Caco-2 (cell line): ENCODE measurements around the gene TAAR8. TPM values are rescaled to one million over a fixed set of nuclear protein-coding genes. Genes with fewer than 3 reads are reported as not detected.
"Not testable (repeated sequence)": the region's sequence is repeated elsewhere in the genome, so short reads cannot be mapped to it uniquely, and the experiment has no call there.

Experiments used
- BruUV-seq: library from RNA; stranded (reverse); fragments of 400-500 nt; replicated peaks from 2 replicates; lab custom pipeline; 2021; lab: Mats Ljungman, UMichigan
- CTCF ChIA-PET: fragments of 300-600 bp; sonication (Branson Sonifier 250); formaldehyde crosslinking; loops from one replicate; lab custom pipeline; 2022; ENCODE audit warnings: antibody characterized with exemption; lab: Charles Lee
- POLR2A ChIA-PET: fragments of 300-600 bp; sonication (Branson Sonifier 250); formaldehyde crosslinking; loops from one replicate; lab custom pipeline; 2022; ENCODE audit warnings: antibody characterized with exemption; lab: Charles Lee
- DNase-seq, 2 experiments: peaks; one replicate each; pipeline versions ENCODE4 v3.0.0 to v3.0.0-alpha.2; 2020 to 2022
- H3K27me3 ChIP-seq: replicated peaks from 2 replicates; pipeline ENCODE4 v1.6.0; 2011; ENCODE audit warnings: low read length; ENCODE audit not compliant: control insufficient read depth, insufficient read depth
- H3K36me3 ChIP-seq: 2 replicates; pipeline ENCODE4 v1.5.1; 2011; ENCODE audit warnings: low read length; ENCODE audit not compliant: control insufficient read depth, insufficient read depth
- H3K4me1 ChIP-seq: fragments of 250-450 bp; sonication (Bioruptor Pico); 2 replicates; pipeline ENCODE4 v1.5.1; 2020; ENCODE audit warnings: mild to moderate bottlenecking
- H3K4me3 ChIP-seq: 2 replicates; pipeline ENCODE4 v1.5.1; 2011; ENCODE audit warnings: low read depth, mild to moderate bottlenecking, control low read depth, low read length
- H3K9me3 ChIP-seq: fragments of 250-450 bp; sonication (Bioruptor Pico); 2 replicates; pipeline ENCODE4 v1.5.1; 2020; ENCODE audit warnings: mild to moderate bottlenecking, moderate library complexity
- H3K27ac Mint-ChIP-seq: one replicate; pipeline ENCODE4 v1.8.0; 2022; ENCODE audit warnings: mixed read lengths; ENCODE audit not compliant: unreplicated experiment
- H3K27me3 Mint-ChIP-seq: one replicate; pipeline ENCODE4 v1.8.0; 2022; ENCODE audit warnings: mixed read lengths; ENCODE audit not compliant: insufficient read depth, unreplicated experiment
- H3K36me3 Mint-ChIP-seq: one replicate; pipeline ENCODE4 v1.8.0; 2022; ENCODE audit warnings: mild to moderate bottlenecking, mixed read lengths; ENCODE audit not compliant: insufficient read depth, unreplicated experiment
- H3K4me1 Mint-ChIP-seq: one replicate; pipeline ENCODE4 v1.8.0; 2022; ENCODE audit warnings: low read depth, mixed read lengths; ENCODE audit not compliant: unreplicated experiment
- H3K4me3 Mint-ChIP-seq: one replicate; pipeline ENCODE4 v1.8.0; 2022; ENCODE audit warnings: mild to moderate bottlenecking, moderate library complexity, mixed read lengths; ENCODE audit not compliant: unreplicated experiment
- H3K9me3 Mint-ChIP-seq: one replicate; pipeline ENCODE4 v1.8.0; 2022; ENCODE audit warnings: mixed read lengths; ENCODE audit not compliant: unreplicated experiment
- intact Hi-C: fragments of 100-400 bp; cut with micrococcal nuclease; formaldehyde crosslinking; loops from one replicate; pipeline ENCODE4 v1.10.0; 2022; ENCODE audit not compliant: unreplicated experiment
- total RNA-seq: library from RNA; stranded (reverse); gene quantifications from 2 replicates; pipeline ENCODE4 v1.2.3, GENCODE V29; 2022
- TF ChIP-seq, protein P1 (sequence below), 2 experiments: fragments of 200-600 bp in 1 of 2; IDR thresholded peaks; 1 replicate in 1 of 2; 2 replicates in 1 of 2; pipeline versions ENCODE4 v1.5.1 to v1.8.0; 2011 to 2022; ENCODE audit warnings: antibody characterized with exemption in 1 of 2, control low read depth in 1 of 2, inconsistent platforms in 1 of 2, low read depth in 1 of 2, low read length in 1 of 2, mild to moderate bottlenecking in 1 of 2, moderate library complexity in 1 of 2; ENCODE audit not compliant: insufficient read depth in 1 of 2, severe bottlenecking in 1 of 2, unreplicated experiment in 1 of 2

The TAAR8 gene
- total RNA-seq, 1 experiment from 2014 or later, result not detected

DNA sequence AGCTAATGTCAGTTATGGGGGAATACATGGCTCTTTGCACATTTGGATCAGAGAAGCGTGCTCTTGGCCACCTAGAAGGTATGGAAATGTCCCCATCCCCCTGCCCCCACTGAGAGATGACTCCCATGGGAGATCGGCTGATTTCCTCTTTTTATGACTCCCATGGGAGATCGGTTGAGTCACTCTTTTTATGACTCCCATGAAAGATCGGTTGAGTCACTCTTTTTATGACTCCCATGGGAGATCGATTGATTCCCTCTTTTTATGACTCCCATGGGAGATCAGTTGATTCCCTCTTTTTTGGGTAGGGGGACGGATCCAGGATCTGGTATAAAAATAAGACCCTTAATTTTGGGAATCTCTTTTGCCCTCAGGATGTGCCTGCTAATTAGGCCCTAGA, 24.7 kb upstream of the TAAR8 start:
- DNase-seq, result no peak
- no peak overlapping the region for H3K4me3 Mint-ChIP-seq
- H3K4me1 Mint-ChIP-seq, result no peaks in the 10 kb centered on the region
- no TSS peak for BruUV-seq
- H3K27me3 Mint-ChIP-seq, result no peaks in the 10 kb centered on the region
- CTCF ChIA-PET, result no interaction called here
- H3K9me3 Mint-ChIP-seq, result no peaks in the 10 kb centered on the region
- no peaks in the 10 kb centered on the region for H3K9me3 ChIP-seq
- H3K27me3 ChIP-seq, result no peaks in the 10 kb centered on the region
- no peak overlapping the region for H3K27ac Mint-ChIP-seq
- POLR2A ChIA-PET, result no interaction called here
- no peak overlapping the region for H3K4me3 ChIP-seq
- H3K36me3 Mint-ChIP-seq, result no peaks in the 10 kb centered on the region
- intact Hi-C loops, result no loop called here
- TF ChIP-seq, protein P1, sequence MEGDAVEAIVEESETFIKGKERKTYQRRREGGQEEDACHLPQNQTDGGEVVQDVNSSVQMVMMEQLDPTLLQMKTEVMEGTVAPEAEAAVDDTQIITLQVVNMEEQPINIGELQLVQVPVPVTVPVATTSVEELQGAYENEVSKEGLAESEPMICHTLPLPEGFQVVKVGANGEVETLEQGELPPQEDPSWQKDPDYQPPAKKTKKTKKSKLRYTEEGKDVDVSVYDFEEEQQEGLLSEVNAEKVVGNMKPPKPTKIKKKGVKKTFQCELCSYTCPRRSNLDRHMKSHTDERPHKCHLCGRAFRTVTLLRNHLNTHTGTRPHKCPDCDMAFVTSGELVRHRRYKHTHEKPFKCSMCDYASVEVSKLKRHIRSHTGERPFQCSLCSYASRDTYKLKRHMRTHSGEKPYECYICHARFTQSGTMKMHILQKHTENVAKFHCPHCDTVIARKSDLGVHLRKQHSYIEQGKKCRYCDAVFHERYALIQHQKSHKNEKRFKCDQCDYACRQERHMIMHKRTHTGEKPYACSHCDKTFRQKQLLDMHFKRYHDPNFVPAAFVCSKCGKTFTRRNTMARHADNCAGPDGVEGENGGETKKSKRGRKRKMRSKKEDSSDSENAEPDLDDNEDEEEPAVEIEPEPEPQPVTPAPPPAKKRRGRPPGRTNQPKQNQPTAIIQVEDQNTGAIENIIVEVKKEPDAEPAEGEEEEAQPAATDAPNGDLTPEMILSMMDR (IDR thresholded peaks at IDR 0.05; ENCODE audit: insufficient read depth in 1 of 2, low read depth in 1 of 2, low read length in 1 of 2, severe bottlenecking in 1 of 2, unreplicated experiment in 1 of 2), result no peak
- H3K36me3 ChIP-seq, result no peaks in the 10 kb centered on the region
- no peaks in the 10 kb centered on the region for H3K4me1 ChIP-seq

DNA sequence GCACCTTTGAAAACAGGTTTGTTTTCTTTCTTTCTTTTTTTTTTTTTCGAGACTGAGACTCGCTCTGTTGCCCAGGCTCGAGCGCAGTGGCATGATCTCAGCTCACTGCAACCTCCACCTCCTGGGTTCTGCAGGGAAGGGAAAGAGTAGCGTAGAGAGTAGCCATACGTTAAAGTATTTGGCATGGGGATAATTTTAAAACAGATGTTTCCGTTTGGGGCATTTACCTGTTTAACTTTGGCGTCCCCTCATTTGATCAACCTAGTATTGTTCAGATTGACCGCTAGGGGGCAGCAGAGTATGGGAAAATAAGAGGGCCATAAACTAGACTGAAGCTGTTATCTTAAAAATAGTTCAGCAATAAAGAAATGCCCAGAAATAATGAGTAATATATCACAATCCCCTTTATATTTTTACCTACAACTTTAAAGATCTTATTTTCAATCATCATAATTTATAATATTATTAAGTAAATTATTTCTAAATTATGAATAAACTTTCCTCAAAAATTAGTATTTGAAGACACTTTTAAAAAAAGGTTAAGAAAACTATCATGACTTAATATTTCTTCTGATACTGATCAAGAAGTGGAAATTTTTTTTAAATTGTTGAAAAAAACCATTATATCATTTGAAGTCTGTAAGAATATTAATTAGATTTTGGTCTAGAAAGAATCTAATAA, 22.0 kb upstream of the TAAR8 start:
- Mint-ChIP-seq H3K9me3 (no peaks in the 10 kb centered on the region), H3K27me3 (no peaks in the 10 kb centered on the region), H3K27ac (no peak overlapping the region), H3K4me1 (no peaks in the 10 kb centered on the region), H3K4me3 (no peak overlapping the region), H3K36me3 (no peaks in the 10 kb centered on the region)
- no peaks in the 10 kb centered on the region for H3K4me1 ChIP-seq
- CTCF ChIA-PET, result interaction anchor here (0.6 to 1.2 kb wide), 8 partner anchors 10 to 237 kb away, joined by 3 to 23 read pairs (median 4); partner anchors contain the start of gene STX7
- no TSS peak for BruUV-seq
- H3K27me3 ChIP-seq, result no peaks in the 10 kb centered on the region
- H3K36me3 ChIP-seq, result no peaks in the 10 kb centered on the region
- POLR2A ChIA-PET, result no interaction called here
- H3K4me3 ChIP-seq, result peak overlapping the region; percentile 9; the same call in 1 of the 2 replicates
- TF ChIP-seq, protein P1 (IDR thresholded peaks at IDR 0.05; ENCODE audit: insufficient read depth in 1 of 2, low read depth in 1 of 2, low read length in 1 of 2, severe bottlenecking in 1 of 2, unreplicated experiment in 1 of 2), result peak; percentile 70 to 73
- DNase-seq, result peak; percentile 57 to 72
- no peaks in the 10 kb centered on the region for H3K9me3 ChIP-seq
- intact Hi-C loops, result loop anchor here (1.0 to 10.0 kb wide), 7 partner anchors 64 to 292 kb away; no protein-coding TSS in a partner anchor

DNA sequence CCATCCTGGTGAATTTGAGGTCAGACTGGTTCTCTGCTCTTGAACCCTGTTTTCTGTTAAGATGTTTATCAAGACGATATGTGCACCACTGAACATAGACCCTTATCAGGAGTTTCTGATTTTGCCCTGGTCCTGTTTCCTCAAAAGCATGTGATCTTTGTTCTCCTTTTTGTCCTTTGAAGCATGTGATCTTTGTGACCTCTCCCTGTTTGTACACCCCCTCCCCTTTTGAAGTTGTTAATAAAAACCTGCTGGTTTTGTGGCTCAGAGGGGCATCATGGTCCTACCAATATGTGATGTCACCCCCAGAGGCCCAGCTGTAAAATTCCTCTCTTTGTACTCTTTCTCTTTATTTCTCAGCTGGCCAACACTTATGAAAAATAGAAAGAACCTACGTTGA, 17.9 kb upstream of the TAAR8 start:
- H3K4me3 ChIP-seq, H3K4me1 ChIP-seq, H3K36me3 Mint-ChIP-seq, DNase-seq, POLR2A ChIA-PET, H3K27me3 Mint-ChIP-seq, CTCF ChIA-PET, BruUV-seq, H3K9me3 ChIP-seq, H3K4me1 Mint-ChIP-seq, H3K4me3 Mint-ChIP-seq, H3K27ac Mint-ChIP-seq, H3K36me3 ChIP-seq, H3K9me3 Mint-ChIP-seq, H3K27me3 ChIP-seq: not testable (repeated sequence)
- intact Hi-C loops, result loop anchor here (5.0 to 10.0 kb wide), 3 partner anchors 60 to 288 kb away; no protein-coding TSS in a partner anchor
